Measurements from ENCODE around the gene DDIT3. TPM values are rescaled to one million over a fixed set of nuclear protein-coding genes. Genes with fewer than 3 reads are reported as not detected.

Gene DDIT3
- total and polyA plus RNA-seq, 2 donors (not counting 1 experiment from before 2014, with no cell fraction given) = 57.8 to 265 TPM

GRCh38 chr12:57491393-57492280 is 28.7 kb downstream of the DDIT3 start:
- H3K4me3 ChIP-seq (replicated peaks in 1 of 4; ENCODE audit: control extremely low read depth in 1 of 4, insufficient read depth in 1 of 4, low read depth in 3 of 4, low read length in 4 of 4) = no peak overlapping the region
- no peak for DNase-seq (ENCODE audit: low read depth in 2 of 2)

DNA sequence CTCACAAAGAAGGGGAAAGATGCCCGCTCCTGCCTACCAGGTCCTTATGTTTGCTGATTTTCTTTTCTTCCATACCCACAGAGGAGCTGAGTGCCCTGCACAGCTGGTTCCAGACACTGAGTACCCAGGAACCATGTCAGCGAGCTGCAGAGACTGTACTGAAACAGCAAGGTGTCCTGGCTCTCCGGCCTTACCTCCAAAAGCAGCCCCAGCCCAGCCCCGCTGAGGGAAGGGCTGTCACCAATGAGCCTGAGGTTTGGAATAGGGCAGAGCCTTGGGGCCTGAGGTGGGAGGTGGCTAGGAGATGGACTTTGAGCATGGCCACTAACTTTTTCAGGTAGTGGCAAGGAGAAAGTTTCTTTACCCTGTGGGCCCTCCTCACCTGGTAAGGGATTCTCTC is 30.2 kb downstream of the DDIT3 start:
- no peak overlapping the region for H3K27ac ChIP-seq (ENCODE audit: insufficient read depth, low read length)
- peaks cover 11% of the 10 kb centered on the region for H3K4me1 ChIP-seq (ENCODE audit: control insufficient read depth, extremely low read depth, insufficient read depth, low read length)
- TF ChIP-seq EZH2 (IDR thresholded peaks at IDR 0.05; ENCODE audit: low read length, missing control alignments) = no peak
- TF ChIP-seq, protein P1, sequence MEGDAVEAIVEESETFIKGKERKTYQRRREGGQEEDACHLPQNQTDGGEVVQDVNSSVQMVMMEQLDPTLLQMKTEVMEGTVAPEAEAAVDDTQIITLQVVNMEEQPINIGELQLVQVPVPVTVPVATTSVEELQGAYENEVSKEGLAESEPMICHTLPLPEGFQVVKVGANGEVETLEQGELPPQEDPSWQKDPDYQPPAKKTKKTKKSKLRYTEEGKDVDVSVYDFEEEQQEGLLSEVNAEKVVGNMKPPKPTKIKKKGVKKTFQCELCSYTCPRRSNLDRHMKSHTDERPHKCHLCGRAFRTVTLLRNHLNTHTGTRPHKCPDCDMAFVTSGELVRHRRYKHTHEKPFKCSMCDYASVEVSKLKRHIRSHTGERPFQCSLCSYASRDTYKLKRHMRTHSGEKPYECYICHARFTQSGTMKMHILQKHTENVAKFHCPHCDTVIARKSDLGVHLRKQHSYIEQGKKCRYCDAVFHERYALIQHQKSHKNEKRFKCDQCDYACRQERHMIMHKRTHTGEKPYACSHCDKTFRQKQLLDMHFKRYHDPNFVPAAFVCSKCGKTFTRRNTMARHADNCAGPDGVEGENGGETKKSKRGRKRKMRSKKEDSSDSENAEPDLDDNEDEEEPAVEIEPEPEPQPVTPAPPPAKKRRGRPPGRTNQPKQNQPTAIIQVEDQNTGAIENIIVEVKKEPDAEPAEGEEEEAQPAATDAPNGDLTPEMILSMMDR (conservative IDR thresholded peaks at IDR 0.05 in 1 of 2, IDR thresholded peaks at IDR 0.05 in 1 of 2; ENCODE audit: low read depth in 1 of 2, low read length in 2 of 2) = no peak
- H3K36me3 ChIP-seq (ENCODE audit: control insufficient read depth, insufficient read depth, low read length) = peaks cover 19% of the 10 kb centered on the region
- peaks cover 21% of the 10 kb centered on the region for H3K79me2 ChIP-seq (ENCODE audit: control insufficient read depth, insufficient read depth, low read length)
- no peak overlapping the region for H2AFZ ChIP-seq (ENCODE audit: low read length)
- H3K4me3 ChIP-seq (replicated peaks in 1 of 4; ENCODE audit: control extremely low read depth in 1 of 4, insufficient read depth in 1 of 4, low read depth in 3 of 4, low read length in 4 of 4) = no peak overlapping the region
- H3K9ac ChIP-seq (ENCODE audit: insufficient read depth, low read length) = no peak overlapping the region
- H3K9me3 ChIP-seq (ENCODE audit: control insufficient read depth, insufficient read depth, low read depth, low read length) = no peaks in the 10 kb centered on the region
- no peak overlapping the region for H3K4me2 ChIP-seq (ENCODE audit: extremely low read depth, insufficient read depth, low read length)
- DNase-seq (ENCODE audit: low read depth in 2 of 2) = no peak
- no peaks in the 10 kb centered on the region for H4K20me1 ChIP-seq (ENCODE audit: control insufficient read depth, extremely low read depth, insufficient read depth, low read length)
- no peaks in the 10 kb centered on the region for H3K27me3 ChIP-seq (ENCODE audit: control insufficient read depth, insufficient read depth, low read length)

More at GRCh38 chr12:57491393-57492280, 28.7 kb downstream of the DDIT3 start:
- peaks cover 11% of the 10 kb centered on the region for H3K4me1 ChIP-seq (ENCODE audit: control insufficient read depth, extremely low read depth, insufficient read depth, low read length)
- no peaks in the 10 kb centered on the region for H3K9me3 ChIP-seq (ENCODE audit: control insufficient read depth, insufficient read depth, low read depth, low read length)
- no peak overlapping the region for H2AFZ ChIP-seq (ENCODE audit: low read length)
- TF ChIP-seq EZH2 (IDR thresholded peaks at IDR 0.05; ENCODE audit: low read length, missing control alignments) = no peak
- TF ChIP-seq, protein P1 (conservative IDR thresholded peaks at IDR 0.05 in 1 of 2, IDR thresholded peaks at IDR 0.05 in 1 of 2; ENCODE audit: low read depth in 1 of 2, low read length in 2 of 2) = peak in 1 of 2 donors; percentile 19
- no peak overlapping the region for H3K4me2 ChIP-seq (ENCODE audit: extremely low read depth, insufficient read depth, low read length)
- H3K36me3 ChIP-seq (ENCODE audit: control insufficient read depth, insufficient read depth, low read length) = peaks cover 19% of the 10 kb centered on the region
- H4K20me1 ChIP-seq (ENCODE audit: control insufficient read depth, extremely low read depth, insufficient read depth, low read length) = no peaks in the 10 kb centered on the region
- H3K27me3 ChIP-seq (ENCODE audit: control insufficient read depth, insufficient read depth, low read length) = no peaks in the 10 kb centered on the region
- no peak overlapping the region for H3K9ac ChIP-seq (ENCODE audit: insufficient read depth, low read length)
- H3K27ac ChIP-seq (ENCODE audit: insufficient read depth, low read length) = no peak overlapping the region
- peaks cover 21% of the 10 kb centered on the region for H3K79me2 ChIP-seq (ENCODE audit: control insufficient read depth, insufficient read depth, low read length)

GRCh38 chr12:57489157-57489641 is 31.1 kb downstream of the DDIT3 start:
- TF ChIP-seq EZH2 (IDR thresholded peaks at IDR 0.05; ENCODE audit: low read length, missing control alignments) = no peak
- TF ChIP-seq, protein P1 (conservative IDR thresholded peaks at IDR 0.05 in 1 of 2, IDR thresholded peaks at IDR 0.05 in 1 of 2; ENCODE audit: low read depth in 1 of 2, low read length in 2 of 2) = no peak
- H4K20me1 ChIP-seq (ENCODE audit: control insufficient read depth, extremely low read depth, insufficient read depth, low read length) = no peaks in the 10 kb centered on the region
- peaks cover 21% of the 10 kb centered on the region for H3K79me2 ChIP-seq (ENCODE audit: control insufficient read depth, insufficient read depth, low read length)
- peak overlapping the region; percentile 10 for H3K27ac ChIP-seq (ENCODE audit: insufficient read depth, low read length)
- H3K4me3 ChIP-seq (replicated peaks in 1 of 4; ENCODE audit: control extremely low read depth in 1 of 4, insufficient read depth in 1 of 4, low read depth in 3 of 4, low read length in 4 of 4) = peak overlapping the region; percentile 81 to 99 (median 89)
- H3K9ac ChIP-seq (ENCODE audit: insufficient read depth, low read length) = no peak overlapping the region
- H3K36me3 ChIP-seq (ENCODE audit: control insufficient read depth, insufficient read depth, low read length) = peaks cover 19% of the 10 kb centered on the region
- H3K4me2 ChIP-seq (ENCODE audit: extremely low read depth, insufficient read depth, low read length) = peak overlapping the region; percentile 82
- H3K4me1 ChIP-seq (ENCODE audit: control insufficient read depth, extremely low read depth, insufficient read depth, low read length) = peaks cover 11% of the 10 kb centered on the region
- no peaks in the 10 kb centered on the region for H3K27me3 ChIP-seq (ENCODE audit: control insufficient read depth, insufficient read depth, low read length)
- no peaks in the 10 kb centered on the region for H3K9me3 ChIP-seq (ENCODE audit: control insufficient read depth, insufficient read depth, low read depth, low read length)
- DNase-seq (ENCODE audit: low read depth in 2 of 2) = peak in 1 of 2 donors; percentile 27
- H2AFZ ChIP-seq (ENCODE audit: low read length) = no peak overlapping the region
